A549 (cell line): ENCODE data around the gene TMEM9. TPM values are rescaled to one million over a fixed set of nuclear protein-coding genes. Genes with fewer than 3 reads are reported as not detected.

Experiments
- ATAC-seq, 2 experiments: fragments of 200-7000 bp in 1 of 2; fragments of >200 bp in 1 of 2; cut with Nextera tagmentation in 1 of 2; cut with Tn5 transposase in 1 of 2; 3 replicates each; pipeline versions ENCODE4 v1.8.0 to v1.9.1; 2018 to 2020; ENCODE audit warnings: mild to moderate bottlenecking in 1 of 2, moderate library complexity in 1 of 2
- CTCF ChIA-PET: fragments of 300-600 bp; sonication (Branson Sonifier 250); formaldehyde crosslinking; extraction: SDS; loops from one replicate; lab custom pipeline; 2021; ENCODE audit warnings: antibody characterized with exemption, inconsistent platforms; lab: Yijun Ruan, JAX
- POLR2A ChIA-PET: fragments of 350-600 bp; formaldehyde crosslinking; extraction: SDS; loops from one replicate; lab custom pipeline; 2021; ENCODE audit warnings: antibody characterized with exemption, inconsistent platforms; lab: Yijun Ruan, JAX
- DNase-seq, 2 experiments: peaks; one replicate each; pipeline versions ENCODE4 v3.0.0 to v3.0.0-alpha.2; 2011 to 2016; ENCODE audit warnings: low read depth in 1 of 2, low spot score in 1 of 2
- FAIRE-seq: peaks from 2 replicates; lab custom pipeline; 2011; peaks lifted over from hg19 to GRCh38; lab: Jason Lieb, UNC
- H3K27ac ChIP-seq, 2 experiments: fragments of >200 bp; sonication (Bioruptor Twin); formaldehyde crosslinking; 3 replicates each; pipeline ENCODE4 v1.5.1; 2016 to 2017
- H3K4me1 ChIP-seq: fragments of >200 bp; sonication (Bioruptor Twin); formaldehyde crosslinking; 3 replicates; pipeline ENCODE4 v1.6.1; 2016
- H3K4me2 ChIP-seq: fragments of >200 bp; sonication (Bioruptor Twin); formaldehyde crosslinking; 3 replicates; pipeline ENCODE4 v1.6.1; 2016
- H3K4me3 ChIP-seq: fragments of >200 bp; sonication (Bioruptor Twin); formaldehyde crosslinking; 3 replicates; pipeline ENCODE4 v1.5.1; 2016
- H3K9me3 ChIP-seq: fragments of >200 bp; sonication (Bioruptor Twin); formaldehyde crosslinking; 3 replicates; pipeline ENCODE4 v1.6.1; 2016
- ATOH8 ChIP-seq: fragments of 250-450 bp; sonication (Bioruptor Pico); IDR thresholded peaks from 2 replicates; pipeline ENCODE4 v1.5.0; 2020; ENCODE audit warnings: low read depth, mild to moderate bottlenecking, moderate library complexity
- BCL3 ChIP-seq: fragments of >200 bp; sonication (Bioruptor Twin); formaldehyde crosslinking; IDR thresholded peaks from 3 replicates; pipeline ENCODE4 v1.6.1; 2016
- CBX8 ChIP-seq: fragments of 200-600 bp; sonication (generic); IDR thresholded peaks from 2 replicates; pipeline ENCODE4 v1.6.1; 2016
- CEBPB ChIP-seq, 2 experiments: fragments of >200 bp in 1 of 2; sonication (Bioruptor Twin) in 1 of 2; formaldehyde crosslinking in 1 of 2; IDR thresholded peaks; 2 replicates each; pipeline ENCODE4 v1.6.1; 2012 to 2016
- CHD2 ChIP-seq: fragments of 150-350 bp; IDR thresholded peaks from 2 replicates; pipeline ENCODE4 v1.6.1; 2014; ENCODE audit warnings: low read length; ENCODE audit not compliant: partially characterized antibody
- CHD4 ChIP-seq: fragments of 200-600 bp; sonication (generic); IDR thresholded peaks from 2 replicates; pipeline ENCODE4 v1.6.1; 2016; ENCODE audit warnings: antibody characterized with exemption, mild to moderate bottlenecking, borderline replicate concordance
- EHF ChIP-seq: fragments of 250-450 bp; sonication (Bioruptor Pico); IDR thresholded peaks from 2 replicates; pipeline ENCODE4 v1.5.0; 2020; ENCODE audit warnings: mild to moderate bottlenecking
- ELK1 ChIP-seq: fragments of 150-350 bp; IDR thresholded peaks from 2 replicates; pipeline ENCODE4 v1.6.1; 2014; ENCODE audit warnings: low read depth, mild to moderate bottlenecking, low read length
- EP300 ChIP-seq, 2 experiments: fragments of >200 bp; sonication (Bioruptor Twin); formaldehyde crosslinking; IDR thresholded peaks; 2 replicates in 1 of 2; 3 replicates in 1 of 2; pipeline ENCODE4 v1.6.1; 2016 to 2017
- FOSB ChIP-seq: fragments of 250-450 bp; sonication (Bioruptor Pico); IDR thresholded peaks from 2 replicates; pipeline ENCODE4 v1.5.0; 2020; ENCODE audit warnings: mild to moderate bottlenecking, moderate library complexity
- FOXS1 ChIP-seq: fragments of 250-450 bp; sonication (Bioruptor Pico); IDR thresholded peaks from 2 replicates; pipeline ENCODE4 v1.5.0; 2020; ENCODE audit warnings: mild to moderate bottlenecking, moderate library complexity
- HDAC2 ChIP-seq: fragments of 200-600 bp; sonication (generic); IDR thresholded peaks from 2 replicates; pipeline ENCODE4 v1.6.1; 2016
- HEYL ChIP-seq: fragments of 250-450 bp; sonication (Bioruptor Pico); IDR thresholded peaks from 2 replicates; pipeline ENCODE4 v1.8.0; 2021; ENCODE audit warnings: mild to moderate bottlenecking, moderate library complexity
- HMGXB4 ChIP-seq: fragments of 250-450 bp; sonication (Bioruptor Pico); IDR thresholded peaks from 2 replicates; pipeline ENCODE4 v1.5.0; 2021; ENCODE audit warnings: mild to moderate bottlenecking, moderate library complexity, borderline replicate concordance
- HOXA7 ChIP-seq: fragments of 250-450 bp; sonication (Bioruptor Pico); IDR thresholded peaks from 2 replicates; pipeline ENCODE4 v1.5.0; 2020; ENCODE audit warnings: mild to moderate bottlenecking, moderate library complexity
- JUNB ChIP-seq: fragments of >200 bp; sonication (Bioruptor Twin); formaldehyde crosslinking; IDR thresholded peaks from 2 replicates; pipeline ENCODE4 v1.6.1; 2016
- MAFK ChIP-seq: fragments of 450-650 bp; IDR thresholded peaks from 2 replicates; pipeline ENCODE4 v1.6.1; 2014; ENCODE audit not compliant: partially characterized antibody
- MYC ChIP-seq: IDR thresholded peaks from 2 replicates; pipeline ENCODE4 v1.6.1; 2012; ENCODE audit warnings: mild to moderate bottlenecking, inconsistent platforms, low read length, improper control_type of control experiment, borderline replicate concordance
- PHF8 ChIP-seq: fragments of 200-600 bp; sonication (generic); IDR thresholded peaks from 2 replicates; pipeline ENCODE4 v1.6.1; 2016; ENCODE audit warnings: low read depth, mild to moderate bottlenecking, antibody characterized with exemption, moderate library complexity, borderline replicate concordance
- POLR2A ChIP-seq: IDR thresholded peaks from 2 replicates; pipeline ENCODE4 v1.6.1; 2012; ENCODE audit warnings: mild to moderate bottlenecking, low read length
- POLR2AphosphoS2 ChIP-seq: conservative IDR thresholded peaks from 2 replicates; pipeline ENCODE4 v1.6.1; 2012; ENCODE audit warnings: low read length, improper control_type of control experiment, inconsistent platforms
- RFX5 ChIP-seq: fragments of 450-650 bp; IDR thresholded peaks from 2 replicates; pipeline ENCODE4 v1.7.1; 2014; ENCODE audit warnings: antibody characterized with exemption, mild to moderate bottlenecking, moderate library complexity
- TFCP2L1 ChIP-seq: fragments of 250-450 bp; sonication (Bioruptor Pico); IDR thresholded peaks from 2 replicates; pipeline ENCODE4 v1.5.0; 2021; ENCODE audit warnings: mild to moderate bottlenecking
- ZFP36 ChIP-seq: fragments of 450-650 bp; IDR thresholded peaks from 2 replicates; pipeline ENCODE4 v1.6.1; 2014; ENCODE audit warnings: borderline replicate concordance; ENCODE audit not compliant: partially characterized antibody
- ZSCAN20 ChIP-seq: fragments of 250-450 bp; sonication (Bioruptor Pico); IDR thresholded peaks from 2 replicates; pipeline ENCODE4 v1.8.0; 2022; ENCODE audit warnings: mild to moderate bottlenecking, moderate library complexity
- WGBS: methylation state at CpG from one replicate; pipeline ENCODE4 v1.1.6; 2017; ENCODE audit errors: missing lambda C conversion rate; 5-methylcytosine and 5-hydroxymethylcytosine counted together
- polyA plus RNA-seq, 4 experiments: library from polyadenylated mRNA; depleted of rRNA in 3 of 4; stranded (reverse); fragments of >200 nt; fragmentation: RNase III in 1 of 4; extraction: RNeasy Plus Mini Kit Qiagen cat#74134 plus additional on column Dnase treatment in 1 of 4; gene quantifications; 2 replicates in 3 of 4; 3 replicates in 1 of 4; pipeline ENCODE4 v1.2.3, GENCODE V29; 2011 to 2017

Gene TMEM9
- polyA plus RNA-seq, 2 of the 4 experiments (the other 2 are of a cell fraction), result 86.8 to 97.0 TPM

GRCh38 chr1:201137024-201137392 is 17.3 kb downstream of the TMEM9 start:
- Histone ChIP-seq H3K4me2 (no peak overlapping the region), H3K4me3 (no peak overlapping the region), H3K27ac (no peak overlapping the region), H3K4me1 (peaks cover 13% of the 10 kb centered on the region; the same call in 1 of the 3 replicates), H3K9me3 (no peaks in the 10 kb centered on the region)
- FAIRE-seq, result no peak
- no peak for ATAC-seq
- ChIA-PET POLR2A (no interaction called here), CTCF (interaction anchor here (0.5 to 8.2 kb wide), 8 partner anchors 9 to 501 kb away, joined by 3 to 60 read pairs (median 6); no protein-coding TSS in a partner anchor)
- no peak for DNase-seq
- TF ChIP-seq ZSCAN20 (CRISPR knock-in tag), result no peak
- TF ChIP-seq HDAC2, result no peak
- no peak for TF ChIP-seq EHF (CRISPR knock-in tag)
- no peak for TF ChIP-seq MAFK
- TF ChIP-seq CHD4, result no peak
- no peak for TF ChIP-seq CBX8
- TF ChIP-seq MYC, result no peak
- WGBS, result 91% methylated on average over 7 of the region's 7 CpGs

GRCh38 chr1:201136355-201137023 is 17.8 kb downstream of the TMEM9 start:
- DNase-seq, result no peak
- Histone ChIP-seq H3K4me2 (no peak overlapping the region), H3K27ac (no peak overlapping the region), H3K4me3 (no peak overlapping the region), H3K9me3 (no peaks in the 10 kb centered on the region), H3K4me1 (peaks cover 13% of the 10 kb centered on the region; the same call in 1 of the 3 replicates)
- no peak for TF ChIP-seq ZFP36
- no peak for TF ChIP-seq CHD2
- TF ChIP-seq FOSB (CRISPR knock-in tag), result no peak
- no peak for TF ChIP-seq POLR2AphosphoS2
- TF ChIP-seq CHD4, result no peak
- TF ChIP-seq PHF8, result no peak
- TF ChIP-seq RFX5, result no peak
- no peak for TF ChIP-seq JUNB
- TF ChIP-seq POLR2A, result no peak
- whole genome bisulfite sequencing, result 87% methylated on average over 8 of the region's 8 CpGs
- FAIRE-seq, result no peak
- POLR2A ChIA-PET, result no interaction called here
- CTCF ChIA-PET, result interaction anchor here (0.5 to 8.2 kb wide), 7 partner anchors 13 to 501 kb away, joined by 3 to 60 read pairs (median 7); no protein-coding TSS in a partner anchor
- no peak for ATAC-seq

GRCh38 chr1:201134405-201134804 is 19.9 kb downstream of the TMEM9 start:
- ChIA-PET POLR2A (no interaction called here), CTCF (interaction anchor here (0.6 to 8.2 kb wide), 3 partner anchors 15 to 512 kb away, joined by 3 to 60 read pairs (median 22); no protein-coding TSS in a partner anchor)
- Histone ChIP-seq H3K27ac (no peak overlapping the region), H3K4me1 (peaks cover 13% of the 10 kb centered on the region; the same call in 1 of the 3 replicates), H3K9me3 (no peaks in the 10 kb centered on the region), H3K4me2 (no peak overlapping the region), H3K4me3 (no peak overlapping the region)
- ATAC-seq (no peak), FAIRE-seq (no peak), DNase-seq (no peak)
- WGBS, result 89% methylated on average over 6 of the region's 6 CpGs
- TF ChIP-seq EP300 (IDR thresholded peaks at IDR 0.05) (no peak), BCL3 (no peak), ELK1 (no peak), HMGXB4 (CRISPR knock-in tag) (no peak), CBX8 (no peak), CEBPB (IDR thresholded peaks at IDR 0.05) (no peak), TFCP2L1 (no peak), POLR2AphosphoS2 (no peak), HOXA7 (CRISPR knock-in tag) (no peak), ATOH8 (CRISPR knock-in tag) (no peak), CHD4 (no peak), HEYL (CRISPR knock-in tag) (no peak), HDAC2 (no peak), FOXS1 (no peak)
